Motor neuron (in vitro differentiated cells): Measurements from ENCODE around the gene COL25A1. TPM values are rescaled to one million over a fixed set of nuclear protein-coding genes. Genes with fewer than 3 reads are reported as not detected.
A peak's percentile ranks its signal among the peaks of the same experiment; 100 is the strongest.

ENCODE experiments used
- ATAC-seq, 8 experiments: fragments of 200-7000 bp; cut with Tn5 transposase; replicated peaks in 6 of 8; 2 replicates each; pipeline ENCODE4 v1.8.0; 2021; ENCODE audit warnings: mild to moderate bottlenecking in 8 of 8, moderate library complexity in 8 of 8
- H3K27ac ChIP-seq, 2 donors: fragments of 250-450 bp; sonication (Bioruptor Pico); 2 replicates each; pipeline ENCODE4 v1.9.0; 2021; ENCODE audit warnings: antibody characterized with exemption in 2 of 2, mild to moderate bottlenecking in 2 of 2, moderate library complexity in 1 of 2
- H3K4me1 ChIP-seq, 2 donors: fragments of 250-450 bp; sonication (Bioruptor Pico); replicated peaks in 1 of 2; 2 replicates each; pipeline ENCODE4 v1.6.1; 2021; ENCODE audit warnings: antibody characterized with exemption in 2 of 2, mild to moderate bottlenecking in 2 of 2, moderate library complexity in 1 of 2
- H3K4me3 ChIP-seq, 5 donors: fragments of 250-450 bp; sonication (Bioruptor Pico); 2 replicates each; pipeline ENCODE4 v1.9.0; 2021; ENCODE audit warnings: antibody characterized with exemption in 5 of 5, mild to moderate bottlenecking in 5 of 5, moderate library complexity in 4 of 5
- WGBS, 10 experiments: fragments of 450-650 bp; shearing (Covaris generic); methylation state at CpG; one replicate each; pipeline ENCODE4 v1.0.0; 2022; 5-methylcytosine and 5-hydroxymethylcytosine counted together
- in situ Hi-C, 9 experiments: fragments of 400-800 bp; cut with MboI; loops; one replicate each; pipeline ENCODE4 v1.15.0; 2021; ENCODE audit warnings: low sequenced_read_pairs in 9 of 9, low pct_unique_long_range_greater_than_20kb in 2 of 9; ENCODE audit not compliant: unreplicated experiment in 9 of 9
- total RNA-seq, 8 experiments: library from RNA; unstranded; fragments of 300-600 nt; gene quantifications; 2 replicates each; pipeline versions ENCODE4 v1.2.3 to v1.2.4, GENCODE V29; 2022

The COL25A1 gene
- total RNA-seq, 8 experiments from 2014 or later, result 1.3 to 15.1 (median 2.7) TPM

DNA sequence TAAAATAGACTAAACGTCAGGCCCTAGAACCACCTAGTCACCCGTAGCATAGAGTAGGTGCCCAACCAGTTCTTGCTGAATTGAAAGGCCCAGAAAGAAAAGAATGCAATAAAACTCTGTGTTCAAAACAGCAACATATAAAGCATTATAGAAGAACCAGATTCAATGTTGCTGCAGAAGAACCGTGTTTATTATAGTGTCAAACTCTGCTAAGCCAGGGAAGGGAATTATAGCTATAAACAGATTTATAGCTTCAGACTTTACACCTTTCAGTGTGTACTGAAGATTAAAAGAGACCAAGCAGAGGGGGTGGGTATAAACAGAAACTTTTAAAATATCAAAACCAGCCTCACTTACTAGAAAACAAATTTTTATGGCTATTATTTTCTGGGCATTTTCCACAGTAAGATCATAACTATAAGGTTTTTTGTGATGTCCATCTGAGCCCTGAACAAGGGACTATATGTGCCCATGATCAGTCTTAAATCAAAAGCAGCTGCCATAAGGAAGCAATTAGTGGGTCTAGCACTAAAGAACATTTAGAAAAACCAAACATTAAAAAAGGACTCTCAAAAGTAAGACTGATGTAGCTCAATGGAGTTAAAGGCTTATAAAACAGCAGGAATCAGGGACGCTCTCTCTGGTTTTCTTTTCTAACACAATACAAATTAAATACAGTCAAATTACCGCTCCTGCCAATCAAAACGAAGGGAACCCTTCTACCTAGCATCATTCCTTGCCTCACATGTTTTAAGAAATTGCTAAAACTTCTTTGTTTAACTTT lies 319.9 kb downstream of the COL25A1 start:
- Histone ChIP-seq H3K4me1 (no peaks in the 10 kb centered on the region), H3K27ac (no peak overlapping the region), H3K4me3 (no peak overlapping the region)
- no peak for ATAC-seq
- in situ Hi-C loops, result no loop called here
- WGBS, 10 experiments, result 30 to 92% (median 80%) methylated on average over 2 to 6 of the region's 6 CpGs; no CpG with 5 or more reads in 1 of the 10 experiments

DNA sequence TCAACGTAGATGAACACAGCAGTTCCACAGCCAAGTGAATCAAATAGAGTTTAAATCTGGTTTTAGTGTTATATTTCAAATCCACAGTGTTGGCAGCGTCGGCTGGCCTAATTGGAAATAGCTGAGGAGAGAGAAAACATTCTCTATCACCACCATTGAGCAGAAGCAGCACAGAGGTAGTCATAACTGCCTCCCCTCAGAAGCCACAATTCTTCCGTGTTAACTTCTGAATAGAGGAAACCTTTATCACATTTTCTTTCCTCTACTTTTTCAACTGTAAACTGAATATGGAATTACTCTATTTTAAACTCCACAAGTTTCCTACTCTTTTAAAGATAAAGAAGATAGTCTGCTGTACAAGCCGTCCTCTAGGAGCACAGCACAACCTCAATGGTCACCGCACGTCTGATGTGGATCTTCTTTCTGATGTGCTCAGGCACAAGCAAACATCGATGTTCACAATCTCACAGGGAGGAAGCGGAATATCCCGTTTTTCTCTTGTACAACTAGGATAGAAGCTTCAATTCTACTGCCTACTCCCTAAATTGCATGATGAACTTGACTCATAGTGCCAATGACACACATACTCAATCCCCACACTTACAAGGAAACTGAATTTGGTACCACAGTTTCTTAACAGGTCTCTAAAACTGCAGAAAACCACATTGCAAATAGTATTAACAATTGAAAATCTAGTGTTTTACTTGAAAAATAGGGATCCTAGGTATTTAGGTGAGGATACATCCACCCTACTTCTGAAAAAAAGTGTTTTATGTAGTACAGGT lies 321.8 kb downstream of the COL25A1 start:
- no peaks in the 10 kb centered on the region for H3K4me1 ChIP-seq
- WGBS, 10 experiments, result 57 to 100% (median 95%) methylated on average over 1 to 9 of the region's 10 CpGs
- H3K4me3 ChIP-seq, result no peak overlapping the region
- in situ Hi-C loops, result no loop called here
- no peak overlapping the region for H3K27ac ChIP-seq
- ATAC-seq, result no peak

GRCh38 chr4:108979759-108980158 lies 322.7 kb downstream of the COL25A1 start:
- Histone ChIP-seq H3K4me3 (no peak overlapping the region), H3K4me1 (no peaks in the 10 kb centered on the region), H3K27ac (no peak overlapping the region)
- WGBS, 10 experiments, result 65 to 100% (median 97%) methylated on average over 1 to 5 of the region's 6 CpGs; no CpG with 5 or more reads in 1 of the 10 experiments
- no peak for ATAC-seq
- in situ Hi-C loops, result no loop called here

DNA sequence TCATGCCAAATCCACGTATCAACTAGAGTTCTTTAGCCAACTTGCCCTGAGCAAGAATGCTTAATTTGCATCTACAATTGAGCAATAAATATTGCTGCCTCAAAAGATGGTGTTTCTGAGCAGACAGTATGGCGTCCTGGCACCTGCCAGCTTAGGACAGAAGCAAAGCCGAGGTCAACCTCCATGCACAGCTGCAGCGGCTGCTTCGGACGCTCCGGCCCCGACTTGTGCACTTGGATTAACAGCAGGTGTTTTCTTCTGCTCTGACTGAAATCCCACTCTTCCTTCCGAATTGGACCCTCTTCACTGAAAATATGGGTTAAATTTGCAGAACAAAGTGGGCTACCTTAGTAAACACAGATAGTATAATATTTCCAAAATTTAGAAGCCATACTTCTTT lies 324.4 kb downstream of the COL25A1 start:
- no peaks in the 10 kb centered on the region for H3K4me1 ChIP-seq
- ATAC-seq, result no peak
- in situ Hi-C loops, result no loop called here
- WGBS, 10 experiments, result 50 to 98% (median 90%) methylated on average over 1 to 9 of the region's 9 CpGs; no CpG with 5 or more reads in 2 of the 10 experiments
- H3K27ac ChIP-seq, result no peak overlapping the region
- H3K4me3 ChIP-seq, result no peak overlapping the region

DNA sequence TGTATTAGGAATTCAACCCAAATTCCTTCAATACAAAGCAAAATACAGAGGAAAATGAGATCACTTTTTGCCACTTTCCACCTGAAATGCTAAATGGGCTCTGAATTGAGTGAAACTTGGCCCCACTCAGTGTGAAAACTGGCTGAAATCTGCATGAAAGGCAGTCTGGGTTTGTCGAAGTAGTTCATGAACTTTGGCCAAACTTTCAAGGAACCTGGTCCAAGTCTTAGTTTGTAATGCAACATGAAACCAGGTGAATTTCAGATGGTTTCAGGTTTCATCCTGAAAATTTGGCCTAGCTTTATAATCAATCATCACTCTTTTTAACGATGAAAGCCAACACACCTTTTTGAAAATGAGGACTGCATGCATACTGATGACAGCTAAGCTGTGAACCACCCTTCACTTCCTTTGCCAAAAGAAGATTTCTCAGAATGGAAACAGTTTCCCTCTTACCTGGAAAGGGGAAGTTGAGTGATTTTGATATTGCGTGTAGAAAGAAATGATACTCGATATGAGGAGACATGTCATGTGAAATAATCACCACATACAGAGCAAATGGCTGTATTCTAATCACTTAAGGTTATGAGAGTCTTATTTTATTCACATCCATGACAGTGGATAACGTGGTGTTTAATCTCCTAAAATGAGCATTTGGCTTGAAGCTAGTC lies 329.7 kb downstream of the COL25A1 start:
- H3K27ac ChIP-seq, result no peak overlapping the region
- WGBS, 10 experiments, result 52 to 96% (median 87%) methylated on average over 2 to 5 of the region's 5 CpGs
- in situ Hi-C loops, result no loop called here
- ATAC-seq, result no peak
- H3K4me3 ChIP-seq, result no peak overlapping the region
- H3K4me1 ChIP-seq, result no peaks in the 10 kb centered on the region

- Histone ChIP-seq H3K4me3 (no peak overlapping the region), H3K4me1 (no peaks in the 10 kb centered on the region), H3K27ac (no peak overlapping the region)
- WGBS, 10 experiments, result 0 to 20% (median 0%) methylated on average over 1 of the region's 1 CpG; no CpG with 5 or more reads in 6 of the 10 experiments
- ATAC-seq, result no peak
- in situ Hi-C loops, result no loop called here
These were observed 331.0 kb downstream of the COL25A1 start for GRCh38 chr4:108971473-108971872.

DNA sequence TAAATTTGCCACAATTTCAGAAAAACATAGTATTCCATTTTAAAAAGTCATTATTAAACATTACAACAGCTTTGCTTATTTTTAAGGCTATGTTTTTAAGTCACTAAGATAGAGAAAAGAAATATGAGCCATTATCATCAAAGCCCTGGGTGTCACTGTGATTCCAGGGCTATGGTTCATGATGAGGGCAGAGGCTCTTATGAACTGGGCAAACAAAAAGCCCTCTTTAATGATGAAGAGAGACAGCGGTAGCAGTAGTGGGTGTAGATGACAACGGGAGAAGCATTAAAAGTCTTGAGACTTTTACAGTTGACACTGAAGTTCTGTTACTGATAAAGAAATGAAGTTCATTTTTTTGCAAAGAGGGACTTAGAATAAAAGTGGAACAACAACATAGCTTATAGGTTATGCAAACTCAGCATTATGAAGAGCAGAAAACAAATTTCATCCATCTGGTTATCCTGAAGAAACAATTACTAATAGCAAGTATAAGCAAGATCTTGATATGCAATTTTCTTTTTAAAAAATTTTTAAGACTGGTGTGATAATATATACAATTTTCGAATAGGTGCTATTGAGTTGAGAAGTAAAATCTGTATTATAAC lies 336.9 kb downstream of the COL25A1 start:
- Histone ChIP-seq H3K4me3 (no peak overlapping the region), H3K27ac (no peak overlapping the region), H3K4me1 (no peaks in the 10 kb centered on the region)
- in situ Hi-C loops, result no loop called here
- 30 to 100% (median 79%) methylated on average over 1 to 3 of the region's 3 CpGs; no CpG with 5 or more reads in 1 of the 10 experiments for WGBS, 10 experiments
- ATAC-seq, result no peak

DNA sequence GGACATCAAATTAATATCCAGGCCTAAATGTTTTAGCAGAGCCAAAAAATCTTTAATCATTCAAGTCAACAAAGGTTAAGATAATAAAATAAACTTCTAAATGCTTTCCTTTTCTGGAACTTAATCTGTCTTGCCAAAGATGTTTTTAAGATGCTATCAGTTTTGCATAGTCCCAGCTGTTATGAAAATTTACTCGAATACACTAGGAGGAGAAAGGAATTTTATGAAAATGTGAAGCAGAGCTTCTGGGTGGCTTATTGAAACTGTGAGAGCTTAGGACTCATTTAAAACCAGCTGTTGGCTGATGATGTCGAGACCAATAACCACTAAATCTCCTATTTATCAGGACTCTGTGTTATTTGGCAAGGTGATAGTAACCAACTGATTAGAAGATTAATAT lies 337.4 kb downstream of the COL25A1 start:
- Histone ChIP-seq H3K4me1 (no peaks in the 10 kb centered on the region), H3K4me3 (no peak overlapping the region), H3K27ac (no peak overlapping the region)
- in situ Hi-C loops, result no loop called here
- 0 to 100% (median 41%) methylated on average over 1 to 2 of the region's 2 CpGs; no CpG with 5 or more reads in 2 of the 10 experiments for WGBS, 10 experiments
- peak in 3 of 8 experiments; percentile 39 to 73 (median 53) for ATAC-seq

GRCh38 chr4:108963910-108964309 lies 338.5 kb downstream of the COL25A1 start:
- Histone ChIP-seq H3K27ac (no peak overlapping the region), H3K4me1 (no peaks in the 10 kb centered on the region), H3K4me3 (no peak overlapping the region)
- no peak for ATAC-seq
- WGBS, 10 experiments, result 80 to 100% (median 90%) methylated on average over 1 of the region's 1 CpG; no CpG with 5 or more reads in 2 of the 10 experiments
- in situ Hi-C loops, result no loop called here

GRCh38 chr4:108959491-108959890 lies 343.0 kb downstream of the COL25A1 start:
- ATAC-seq, result peak in 1 of 8 experiments; percentile 90
- Histone ChIP-seq H3K4me1 (no peaks in the 10 kb centered on the region), H3K4me3 (no peak overlapping the region), H3K27ac (no peak overlapping the region)
- in situ Hi-C loops, result no loop called here

DNA sequence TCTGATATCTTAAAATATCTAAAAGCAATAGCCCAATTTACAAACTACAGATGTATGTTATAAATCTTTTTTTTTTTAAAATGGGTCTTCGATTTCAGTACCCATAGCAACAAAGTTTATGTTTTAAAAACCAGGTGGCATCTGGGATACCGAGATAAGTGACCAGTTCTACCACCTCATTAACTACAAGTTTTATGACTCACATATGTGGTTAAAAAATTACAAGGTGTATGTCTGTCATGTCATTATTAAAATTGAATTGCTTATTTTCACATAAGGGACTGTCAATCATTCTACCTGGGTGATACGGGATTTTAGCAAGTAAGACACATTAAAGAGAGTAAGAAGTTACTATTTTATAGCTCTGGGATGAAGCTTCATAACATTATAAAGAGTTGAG lies 347.6 kb downstream of the COL25A1 start:
- no peak for ATAC-seq
- WGBS, 10 experiments, result 88 to 100% (median 94%) methylated on average over 2 to 3 of the region's 3 CpGs; no CpG with 5 or more reads in 1 of the 10 experiments
- no peak overlapping the region for H3K27ac ChIP-seq
- in situ Hi-C loops, result no loop called here
- no peaks in the 10 kb centered on the region for H3K4me1 ChIP-seq
- H3K4me3 ChIP-seq, result no peak overlapping the region

DNA sequence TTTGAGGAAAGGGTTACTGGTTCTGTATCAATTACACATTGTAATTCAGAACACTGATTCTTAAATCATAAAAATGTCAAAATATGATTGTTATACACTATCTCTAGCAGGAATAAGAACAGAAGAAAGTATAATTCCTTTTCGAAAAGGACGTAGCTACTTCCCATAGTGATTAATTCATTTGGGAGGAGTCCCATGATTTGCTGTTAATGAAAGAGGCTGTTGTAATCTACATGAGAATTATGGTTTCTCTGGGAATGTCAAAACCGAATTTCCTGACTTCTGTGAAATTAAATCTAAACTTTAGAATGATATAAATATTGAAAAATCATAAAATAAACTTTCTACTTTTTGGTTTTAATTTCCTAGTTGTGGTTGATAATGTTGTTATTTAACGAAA lies 348.5 kb downstream of the COL25A1 start:
- no peak overlapping the region for H3K27ac ChIP-seq
- H3K4me3 ChIP-seq, result no peak overlapping the region
- H3K4me1 ChIP-seq, result no peaks in the 10 kb centered on the region
- 51 to 100% (median 72%) methylated on average over 1 to 4 of the region's 4 CpGs for WGBS, 10 experiments
- no peak for ATAC-seq
- in situ Hi-C loops, result no loop called here
